AG04449 (cell line): Measurements from ENCODE around the gene KRT13.

Experiments used
- CTCF ChIA-PET: fragments of 350-600 bp; formaldehyde crosslinking; extraction: SDS; loops from one replicate; lab custom pipeline; 2021; ENCODE audit warnings: antibody characterized with exemption; lab: Yijun Ruan, JAX
- POLR2A ChIA-PET: fragments of 400-600, 350-600 bp; formaldehyde crosslinking; extraction: SDS; loops from one replicate; lab custom pipeline; 2020; ENCODE audit warnings: antibody characterized with exemption, inconsistent platforms; lab: Yijun Ruan, JAX
- DNase-seq: peaks from one replicate; pipeline ENCODE4 v3.0.0-alpha.2; 2010; ENCODE audit warnings: low read depth, low spot score
- H3K4me3 ChIP-seq: 2 replicates; pipeline ENCODE4 v1.5.1; 2011; ENCODE audit warnings: low read depth, mild to moderate bottlenecking, control low read depth, low read length
- CTCF ChIP-seq: IDR thresholded peaks from one replicate; pipeline ENCODE4 v1.5.1; 2011; ENCODE audit warnings: mild to moderate bottlenecking, moderate library complexity, low read length, control low read depth, inconsistent platforms; ENCODE audit not compliant: insufficient read depth; ENCODE audit errors: missing control alignments

KRT13 gene

GRCh38 chr17:41505007-41505808, at the start of gene KRT13:
TSS of gene KRT13 (minus strand) at chr17:41505612. CDS start at chr17:41505550, 62 bp downstream.
- ChIA-PET POLR2A (interaction anchor here (1.1 kb wide), 1 partner anchor 9 kb away, joined by 3 read pairs; no protein-coding TSS in a partner anchor), CTCF (interaction anchor here (1.2 to 1.7 kb wide), 4 partner anchors 9 to 158 kb away, joined by 3 to 15 read pairs (median 4); no protein-coding TSS in a partner anchor)
- H3K4me3 ChIP-seq, result no peak within 1 kb of the TSS
- TF ChIP-seq CTCF, result no peak
- no peak for DNase-seq

GRCh38 chr17:41553987-41554680, 48.7 kb upstream of the KRT13 start:
- DNase-seq, result no peak
- no peak for TF ChIP-seq CTCF
- ChIA-PET POLR2A (no interaction called here), CTCF (interaction anchor here (0.9 to 16.0 kb wide), 3 partner anchors 19 to 111 kb away, joined by 3 to 604 read pairs (median 554); no protein-coding TSS in a partner anchor)
- no peak overlapping the region for H3K4me3 ChIP-seq

- DNase-seq, result no peak
- POLR2A ChIA-PET, result no interaction called here
- no peak overlapping the region for H3K4me3 ChIP-seq
- CTCF ChIA-PET, result interaction anchor here (0.8 to 16.0 kb wide), 5 partner anchors 8 to 112 kb away, joined by 3 to 604 read pairs (median 23); no protein-coding TSS in a partner anchor
- TF ChIP-seq CTCF, result no peak
These were observed 47.8 kb upstream of the KRT13 start for GRCh38 chr17:41553176-41553575.

- CTCF ChIA-PET, result interaction anchor here (4.9 to 16.0 kb wide), 4 partner anchors 11 to 113 kb away, joined by 23 to 604 read pairs (median 367); no protein-coding TSS in a partner anchor
- DNase-seq, result no peak
- no peak for TF ChIP-seq CTCF
- POLR2A ChIA-PET, result no interaction called here
- no peak overlapping the region for H3K4me3 ChIP-seq
These were observed 47.0 kb upstream of the KRT13 start for GRCh38 chr17:41552455-41552854.

- ChIA-PET CTCF (interaction anchor here (0.9 to 16.0 kb wide), 10 partner anchors 12 to 749 kb away, joined by 3 to 604 read pairs (median 14); partner anchors contain the start of gene KRT36), POLR2A (no interaction called here)
- TF ChIP-seq CTCF, result no peak
- DNase-seq, result no peak
- H3K4me3 ChIP-seq, result no peak overlapping the region
These were observed 46.0 kb upstream of the KRT13 start for GRCh38 chr17:41551365-41551764.
